Measurements from ENCODE around the gene CTH. TPM values are rescaled to one million over a fixed set of nuclear protein-coding genes. Genes with fewer than 3 reads are reported as not detected.

The CTH gene
- polyA plus RNA-seq, 1 of the 3 experiments (the other 2 are of a cell fraction): 3.9 TPM

GRCh38 chr1:70455291-70455690, 44.2 kb downstream of the CTH start:
- ChIA-PET POLR2A (no interaction called here), CTCF (interaction anchor here (1.3 kb wide), 1 partner anchor 10 kb away, joined by 3 read pairs; no protein-coding TSS in a partner anchor)
- Histone ChIP-seq H3K9ac (no peak overlapping the region), H3K4me2 (no peak overlapping the region), H3K9me3 (no peaks in the 10 kb centered on the region), H3F3A (replicated peaks; ENCODE audit: insufficient read depth) (peaks cover 3% of the 10 kb centered on the region), H3K4me1 (ENCODE audit: control insufficient read depth in 1 of 2, insufficient read depth in 2 of 2, low read depth in 1 of 2, low read length in 1 of 2) (peaks cover 7 to 8% of the 10 kb centered on the region in 2 experiments; a peak in 3 of 4 replicates), H3K4me3 (ENCODE audit: low read depth in 2 of 2, low read length in 1 of 2) (no peak overlapping the region), H3K79me2 (ENCODE audit: insufficient read depth) (no peaks in the 10 kb centered on the region), H3K36me3 (replicated peaks in 1 of 2; ENCODE audit: control insufficient read depth in 1 of 2, insufficient read depth in 2 of 2, low read length in 1 of 2) (no peaks in the 10 kb centered on the region), H3K27me3 (ENCODE audit: insufficient read depth) (no peaks in the 10 kb centered on the region), H3K27ac (ENCODE audit: low read depth in 2 of 2, low read length in 1 of 2) (no peak overlapping the region; a peak in 1 of 4 replicates), H4K20me1 (ENCODE audit: insufficient read depth) (no peaks in the 10 kb centered on the region), H2AFZ (ENCODE audit: low read depth) (no peak overlapping the region), H3K9me2 (no peaks in the 10 kb centered on the region)
- DNase-seq: peak; percentile 59
- 28% methylated on average over 2 of the region's 2 CpGs for WGBS (ENCODE audit: low lambda C conversion rate)
- TF ChIP-seq GATA2 (CRISPR knock-in tag; IDR thresholded peaks at IDR 0.05): peak; percentile 27; the same call in 1 of the 2 replicates
- TF ChIP-seq SMC3 (IDR thresholded peaks at IDR 0.05; ENCODE audit: low read depth, low read length): no peak
- TF ChIP-seq CHD2 (IDR thresholded peaks at IDR 0.05; ENCODE audit: low read length, partially characterized antibody): peak; percentile 62
- no peak for TF ChIP-seq GABPA (IDR thresholded peaks at IDR 0.05; ENCODE audit: low read depth)
- no peak for TF ChIP-seq FOXM1 (IDR thresholded peaks at IDR 0.05; ENCODE audit: low read depth)
- TF ChIP-seq NFIC (IDR thresholded peaks at IDR 0.05; ENCODE audit: borderline replicate concordance): no peak
- peak in 1 of 2 experiments; percentile 94; a peak in 2 of 4 replicates for TF ChIP-seq EP300 (IDR thresholded peaks at IDR 0.05; ENCODE audit: borderline replicate concordance in 1 of 2, low read depth in 1 of 2, low read length in 1 of 2)
- TF ChIP-seq JUND (IDR thresholded peaks at IDR 0.05): no peak
- no peak for TF ChIP-seq FOXJ3 (CRISPR knock-in tag; IDR thresholded peaks at IDR 0.05)
- TF ChIP-seq IRF3 (IDR thresholded peaks at IDR 0.05; ENCODE audit: low read depth, low read length): no peak
- TF ChIP-seq, protein P1, sequence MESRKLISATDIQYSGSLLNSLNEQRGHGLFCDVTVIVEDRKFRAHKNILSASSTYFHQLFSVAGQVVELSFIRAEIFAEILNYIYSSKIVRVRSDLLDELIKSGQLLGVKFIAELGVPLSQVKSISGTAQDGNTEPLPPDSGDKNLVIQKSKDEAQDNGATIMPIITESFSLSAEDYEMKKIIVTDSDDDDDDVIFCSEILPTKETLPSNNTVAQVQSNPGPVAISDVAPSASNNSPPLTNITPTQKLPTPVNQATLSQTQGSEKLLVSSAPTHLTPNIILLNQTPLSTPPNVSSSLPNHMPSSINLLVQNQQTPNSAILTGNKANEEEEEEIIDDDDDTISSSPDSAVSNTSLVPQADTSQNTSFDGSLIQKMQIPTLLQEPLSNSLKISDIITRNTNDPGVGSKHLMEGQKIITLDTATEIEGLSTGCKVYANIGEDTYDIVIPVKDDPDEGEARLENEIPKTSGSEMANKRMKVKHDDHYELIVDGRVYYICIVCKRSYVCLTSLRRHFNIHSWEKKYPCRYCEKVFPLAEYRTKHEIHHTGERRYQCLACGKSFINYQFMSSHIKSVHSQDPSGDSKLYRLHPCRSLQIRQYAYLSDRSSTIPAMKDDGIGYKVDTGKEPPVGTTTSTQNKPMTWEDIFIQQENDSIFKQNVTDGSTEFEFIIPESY (IDR thresholded peaks at IDR 0.05; ENCODE audit: borderline replicate concordance, low read depth): no peak
- TF ChIP-seq PBX3 (IDR thresholded peaks at IDR 0.05): peak; percentile 31; the same call in 1 of the 2 replicates
- no peak for TF ChIP-seq YY1 (IDR thresholded peaks at IDR 0.05; ENCODE audit: low read depth)
- no peak for TF ChIP-seq SIN3A (IDR thresholded peaks at IDR 0.05; ENCODE audit: borderline replicate concordance, low read depth, low read length)
- peak; percentile 83 for TF ChIP-seq RCOR1 (IDR thresholded peaks at IDR 0.05; ENCODE audit: low read length)
- TF ChIP-seq RFX5 (IDR thresholded peaks at IDR 0.05; ENCODE audit: low read length): no peak
- no peak for TF ChIP-seq MXI1 (IDR thresholded peaks at IDR 0.05; ENCODE audit: low read depth, low read length)
- no peak for TF ChIP-seq RAD21 (IDR thresholded peaks at IDR 0.05; ENCODE audit: low read length)
- TF ChIP-seq USF1 (IDR thresholded peaks at IDR 0.05; ENCODE audit: borderline replicate concordance, low read depth): no peak
- TF ChIP-seq FOSL2 (IDR thresholded peaks at IDR 0.05; ENCODE audit: borderline replicate concordance, low read depth): no peak
- no peak for TF ChIP-seq TAF1 (IDR thresholded peaks at IDR 0.05; ENCODE audit: borderline replicate concordance, low read depth, low read length)
- TF ChIP-seq RXRA (IDR thresholded peaks at IDR 0.05; ENCODE audit: borderline replicate concordance, low read depth): no peak
- TF ChIP-seq, protein P2, sequence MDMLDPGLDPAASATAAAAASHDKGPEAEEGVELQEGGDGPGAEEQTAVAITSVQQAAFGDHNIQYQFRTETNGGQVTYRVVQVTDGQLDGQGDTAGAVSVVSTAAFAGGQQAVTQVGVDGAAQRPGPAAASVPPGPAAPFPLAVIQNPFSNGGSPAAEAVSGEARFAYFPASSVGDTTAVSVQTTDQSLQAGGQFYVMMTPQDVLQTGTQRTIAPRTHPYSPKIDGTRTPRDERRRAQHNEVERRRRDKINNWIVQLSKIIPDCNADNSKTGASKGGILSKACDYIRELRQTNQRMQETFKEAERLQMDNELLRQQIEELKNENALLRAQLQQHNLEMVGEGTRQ (IDR thresholded peaks at IDR 0.05; ENCODE audit: borderline replicate concordance, low read depth, low read length): no peak
- TF ChIP-seq POLR2AphosphoS5 (IDR thresholded peaks at IDR 0.05; ENCODE audit: low read depth, low read length): 0 out of 2 replicates have a peak, but pooled peaks have one; percentile 22
- TF ChIP-seq TEAD4 (IDR thresholded peaks at IDR 0.05; ENCODE audit: borderline replicate concordance, insufficient read depth): no peak
- TF ChIP-seq TCF12 (IDR thresholded peaks at IDR 0.05): peak; percentile 51
- TF ChIP-seq, protein P3, sequence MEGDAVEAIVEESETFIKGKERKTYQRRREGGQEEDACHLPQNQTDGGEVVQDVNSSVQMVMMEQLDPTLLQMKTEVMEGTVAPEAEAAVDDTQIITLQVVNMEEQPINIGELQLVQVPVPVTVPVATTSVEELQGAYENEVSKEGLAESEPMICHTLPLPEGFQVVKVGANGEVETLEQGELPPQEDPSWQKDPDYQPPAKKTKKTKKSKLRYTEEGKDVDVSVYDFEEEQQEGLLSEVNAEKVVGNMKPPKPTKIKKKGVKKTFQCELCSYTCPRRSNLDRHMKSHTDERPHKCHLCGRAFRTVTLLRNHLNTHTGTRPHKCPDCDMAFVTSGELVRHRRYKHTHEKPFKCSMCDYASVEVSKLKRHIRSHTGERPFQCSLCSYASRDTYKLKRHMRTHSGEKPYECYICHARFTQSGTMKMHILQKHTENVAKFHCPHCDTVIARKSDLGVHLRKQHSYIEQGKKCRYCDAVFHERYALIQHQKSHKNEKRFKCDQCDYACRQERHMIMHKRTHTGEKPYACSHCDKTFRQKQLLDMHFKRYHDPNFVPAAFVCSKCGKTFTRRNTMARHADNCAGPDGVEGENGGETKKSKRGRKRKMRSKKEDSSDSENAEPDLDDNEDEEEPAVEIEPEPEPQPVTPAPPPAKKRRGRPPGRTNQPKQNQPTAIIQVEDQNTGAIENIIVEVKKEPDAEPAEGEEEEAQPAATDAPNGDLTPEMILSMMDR (IDR thresholded peaks at IDR 0.05): no peak
- no peak for TF ChIP-seq NRF1 (IDR thresholded peaks at IDR 0.05; ENCODE audit: low read depth, low read length)

Data from SK-N-SH (cell line).